ENCODE results near the gene B4GAT1.

DNA sequence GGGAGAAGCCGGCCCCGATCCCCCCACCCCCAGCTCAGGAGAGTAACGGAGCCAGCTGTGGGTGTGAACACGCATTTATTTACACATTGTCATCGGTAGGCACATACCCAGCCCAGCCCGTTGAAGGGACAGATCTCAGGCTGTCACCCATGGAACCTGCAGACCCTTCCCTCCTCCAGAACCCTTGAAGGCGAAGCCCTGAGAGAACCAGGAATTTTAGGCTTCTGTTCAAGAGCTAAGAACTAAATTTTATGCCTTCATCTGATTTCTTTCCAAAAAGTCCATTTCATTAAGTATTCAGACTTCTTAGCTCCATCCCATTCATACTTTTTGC is 2.1 kb downstream of the B4GAT1 start:
- no peak for TF ChIP-seq POLR2A (IDR thresholded peaks at IDR 0.05)
- TF ChIP-seq, protein P1, sequence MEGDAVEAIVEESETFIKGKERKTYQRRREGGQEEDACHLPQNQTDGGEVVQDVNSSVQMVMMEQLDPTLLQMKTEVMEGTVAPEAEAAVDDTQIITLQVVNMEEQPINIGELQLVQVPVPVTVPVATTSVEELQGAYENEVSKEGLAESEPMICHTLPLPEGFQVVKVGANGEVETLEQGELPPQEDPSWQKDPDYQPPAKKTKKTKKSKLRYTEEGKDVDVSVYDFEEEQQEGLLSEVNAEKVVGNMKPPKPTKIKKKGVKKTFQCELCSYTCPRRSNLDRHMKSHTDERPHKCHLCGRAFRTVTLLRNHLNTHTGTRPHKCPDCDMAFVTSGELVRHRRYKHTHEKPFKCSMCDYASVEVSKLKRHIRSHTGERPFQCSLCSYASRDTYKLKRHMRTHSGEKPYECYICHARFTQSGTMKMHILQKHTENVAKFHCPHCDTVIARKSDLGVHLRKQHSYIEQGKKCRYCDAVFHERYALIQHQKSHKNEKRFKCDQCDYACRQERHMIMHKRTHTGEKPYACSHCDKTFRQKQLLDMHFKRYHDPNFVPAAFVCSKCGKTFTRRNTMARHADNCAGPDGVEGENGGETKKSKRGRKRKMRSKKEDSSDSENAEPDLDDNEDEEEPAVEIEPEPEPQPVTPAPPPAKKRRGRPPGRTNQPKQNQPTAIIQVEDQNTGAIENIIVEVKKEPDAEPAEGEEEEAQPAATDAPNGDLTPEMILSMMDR (IDR thresholded peaks at IDR 0.05): no peak
- no peak for TF ChIP-seq EP300 (IDR thresholded peaks at IDR 0.05)
- no peak for TF ChIP-seq POLR2AphosphoS5 (IDR thresholded peaks at IDR 0.05)

All from stomach (tissue), 4 donors.